ENCODE measurements around the gene ZBTB9. TPM values are rescaled to one million over a fixed set of nuclear protein-coding genes. Genes with fewer than 3 reads are reported as not detected.

Gene ZBTB9
- total RNA-seq, 4 donors from 2014 or later: 5.9 to 9.9 (median 7.4) TPM

DNA sequence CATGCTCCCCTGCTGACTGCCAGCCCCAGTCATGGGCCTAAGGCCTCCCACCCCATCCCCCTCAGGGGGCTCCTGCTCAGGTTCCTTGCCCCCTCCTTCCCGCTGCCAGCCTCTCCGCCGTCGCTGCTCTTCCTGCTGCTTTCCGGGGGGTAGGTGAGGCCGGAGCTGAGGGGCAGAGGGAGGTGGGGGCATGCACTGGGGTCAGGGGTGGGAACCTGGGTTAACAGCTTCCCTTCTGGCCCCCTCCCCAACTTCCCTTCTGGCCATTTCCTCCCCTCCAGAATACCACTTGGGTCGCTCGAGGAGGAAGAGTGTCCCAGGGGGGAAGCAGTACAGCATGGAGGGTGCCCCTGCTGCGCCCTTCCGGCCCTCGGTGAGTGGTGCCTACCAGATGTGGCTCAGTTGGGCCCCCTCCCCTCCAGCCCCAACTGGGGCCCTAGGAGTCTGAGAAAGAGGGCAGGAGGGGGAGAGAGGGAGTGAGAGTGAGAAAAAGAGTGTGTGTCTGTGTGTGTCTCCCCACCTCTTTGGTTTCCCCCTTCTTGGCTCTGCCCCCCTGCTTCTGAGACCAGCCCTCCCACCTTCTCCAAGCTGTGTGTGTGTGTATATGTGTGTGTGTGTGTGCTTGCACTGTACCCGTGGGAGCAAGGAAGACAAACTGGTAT lies 22.4 kb upstream of the ZBTB9 start:
- H3K4me3 ChIP-seq: no peak overlapping the region

GRCh38 chr6:33432546-33432945 lies 21.8 kb upstream of the ZBTB9 start:
- H3K4me1 ChIP-seq: peaks cover 38% of the 10 kb centered on the region
- peaks cover 34% of the 10 kb centered on the region for H3K36me3 ChIP-seq
- H3K4me3 ChIP-seq: no peak overlapping the region
- DNase-seq (ENCODE audit: low spot score in 2 of 2): peak in 1 of 2 donors; percentile 42
- TF ChIP-seq POLR2AphosphoS5 (IDR thresholded peaks at IDR 0.05) (no peak), POLR2A (IDR thresholded peaks at IDR 0.05) (no peak), EP300 (IDR thresholded peaks at IDR 0.05) (no peak)
- TF ChIP-seq, protein P1, sequence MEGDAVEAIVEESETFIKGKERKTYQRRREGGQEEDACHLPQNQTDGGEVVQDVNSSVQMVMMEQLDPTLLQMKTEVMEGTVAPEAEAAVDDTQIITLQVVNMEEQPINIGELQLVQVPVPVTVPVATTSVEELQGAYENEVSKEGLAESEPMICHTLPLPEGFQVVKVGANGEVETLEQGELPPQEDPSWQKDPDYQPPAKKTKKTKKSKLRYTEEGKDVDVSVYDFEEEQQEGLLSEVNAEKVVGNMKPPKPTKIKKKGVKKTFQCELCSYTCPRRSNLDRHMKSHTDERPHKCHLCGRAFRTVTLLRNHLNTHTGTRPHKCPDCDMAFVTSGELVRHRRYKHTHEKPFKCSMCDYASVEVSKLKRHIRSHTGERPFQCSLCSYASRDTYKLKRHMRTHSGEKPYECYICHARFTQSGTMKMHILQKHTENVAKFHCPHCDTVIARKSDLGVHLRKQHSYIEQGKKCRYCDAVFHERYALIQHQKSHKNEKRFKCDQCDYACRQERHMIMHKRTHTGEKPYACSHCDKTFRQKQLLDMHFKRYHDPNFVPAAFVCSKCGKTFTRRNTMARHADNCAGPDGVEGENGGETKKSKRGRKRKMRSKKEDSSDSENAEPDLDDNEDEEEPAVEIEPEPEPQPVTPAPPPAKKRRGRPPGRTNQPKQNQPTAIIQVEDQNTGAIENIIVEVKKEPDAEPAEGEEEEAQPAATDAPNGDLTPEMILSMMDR (IDR thresholded peaks at IDR 0.05): no peak
- no peaks in the 10 kb centered on the region for H3K9me3 ChIP-seq
- H3K27me3 ChIP-seq: no peaks in the 10 kb centered on the region
- no peak overlapping the region for H3K27ac ChIP-seq
- 86% methylated on average over 10 of the region's 10 CpGs for whole genome bisulfite sequencing

More for the DNA sequence above, 22.4 kb upstream of the ZBTB9 start:
- DNase-seq (ENCODE audit: low spot score in 2 of 2): peak in 1 of 2 donors; percentile 55
- 71% methylated on average over 9 of the region's 12 CpGs for WGBS
- Histone ChIP-seq H3K9me3 (no peaks in the 10 kb centered on the region), H3K4me1 (peaks cover 44% of the 10 kb centered on the region), H3K27ac (no peak overlapping the region), H3K27me3 (no peaks in the 10 kb centered on the region), H3K36me3 (peaks cover 29% of the 10 kb centered on the region)
- TF ChIP-seq, protein P1 (IDR thresholded peaks at IDR 0.05): no peak
- TF ChIP-seq EP300 (IDR thresholded peaks at IDR 0.05) (no peak), POLR2A (IDR thresholded peaks at IDR 0.05) (no peak), POLR2AphosphoS5 (IDR thresholded peaks at IDR 0.05) (no peak)

GRCh38 chr6:33433001-33433543 lies 21.3 kb upstream of the ZBTB9 start:
- DNase-seq (ENCODE audit: low spot score in 2 of 2): peak in 1 of 2 donors; percentile 33
- peaks cover 39% of the 10 kb centered on the region for H3K36me3 ChIP-seq
- WGBS: 94% methylated on average over 1 of the region's 1 CpG

GRCh38 chr6:33433544-33434191 lies 20.7 kb upstream of the ZBTB9 start:
- H3K27ac ChIP-seq: no peak overlapping the region

More at GRCh38 chr6:33433001-33433543, 21.3 kb upstream of the ZBTB9 start:
- Histone ChIP-seq H3K27ac (no peak overlapping the region), H3K4me1 (peaks cover 36% of the 10 kb centered on the region), H3K4me3 (no peak overlapping the region), H3K27me3 (no peaks in the 10 kb centered on the region), H3K9me3 (no peaks in the 10 kb centered on the region)
- TF ChIP-seq EP300 (IDR thresholded peaks at IDR 0.05) (no peak), POLR2AphosphoS5 (IDR thresholded peaks at IDR 0.05) (no peak), POLR2A (IDR thresholded peaks at IDR 0.05) (no peak)
- TF ChIP-seq, protein P1 (IDR thresholded peaks at IDR 0.05): no peak

More at GRCh38 chr6:33433544-33434191, 20.7 kb upstream of the ZBTB9 start:
- WGBS: 27% methylated on average over 14 of the region's 17 CpGs
- Histone ChIP-seq H3K9me3 (no peaks in the 10 kb centered on the region), H3K4me1 (peaks cover 30% of the 10 kb centered on the region), H3K27me3 (no peaks in the 10 kb centered on the region), H3K4me3 (no peak overlapping the region), H3K36me3 (peaks cover 45% of the 10 kb centered on the region)
- TF ChIP-seq, protein P1 (IDR thresholded peaks at IDR 0.05): no peak
- TF ChIP-seq POLR2AphosphoS5 (IDR thresholded peaks at IDR 0.05) (no peak), POLR2A (IDR thresholded peaks at IDR 0.05) (no peak), EP300 (IDR thresholded peaks at IDR 0.05) (no peak)
- DNase-seq (ENCODE audit: low spot score in 2 of 2): peak in 1 of 2 donors; percentile 60

Data from suprapubic skin (tissue), 4 donors.